Middle frontal gyrus (tissue), 1 donor: ENCODE measurements around the gene TANK.
"Not testable (repeated sequence)": the region's sequence is repeated elsewhere in the genome, so short reads cannot be mapped to it uniquely, and the experiment has no call there.

Experiments
- DNase-seq: peaks from one replicate; pipeline ENCODE4 v3.0.0-alpha.2; 2015; ENCODE audit warnings: low spot score; ENCODE audit errors: extremely low spot score

The TANK gene

DNA sequence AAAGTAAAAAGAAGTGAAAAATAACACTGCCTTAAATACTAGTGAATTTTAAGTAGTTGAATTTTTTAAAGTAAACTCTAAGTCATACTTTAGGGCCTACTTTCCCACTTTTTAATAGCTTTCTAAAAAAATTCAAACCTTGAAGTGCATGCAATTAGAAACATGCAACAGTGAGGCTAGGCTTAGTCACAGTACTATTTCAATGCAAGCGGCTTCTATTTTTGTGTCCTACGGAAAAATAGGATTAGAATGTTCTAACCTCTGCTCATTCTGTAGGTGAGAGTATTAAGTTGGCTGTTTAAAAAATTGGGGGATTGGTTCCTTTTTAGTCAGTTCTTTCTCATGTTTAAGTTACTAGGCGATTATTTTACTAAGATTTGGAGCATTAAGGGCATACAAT is 108.9 kb downstream of the TANK start:
- no peak for DNase-seq

DNA sequence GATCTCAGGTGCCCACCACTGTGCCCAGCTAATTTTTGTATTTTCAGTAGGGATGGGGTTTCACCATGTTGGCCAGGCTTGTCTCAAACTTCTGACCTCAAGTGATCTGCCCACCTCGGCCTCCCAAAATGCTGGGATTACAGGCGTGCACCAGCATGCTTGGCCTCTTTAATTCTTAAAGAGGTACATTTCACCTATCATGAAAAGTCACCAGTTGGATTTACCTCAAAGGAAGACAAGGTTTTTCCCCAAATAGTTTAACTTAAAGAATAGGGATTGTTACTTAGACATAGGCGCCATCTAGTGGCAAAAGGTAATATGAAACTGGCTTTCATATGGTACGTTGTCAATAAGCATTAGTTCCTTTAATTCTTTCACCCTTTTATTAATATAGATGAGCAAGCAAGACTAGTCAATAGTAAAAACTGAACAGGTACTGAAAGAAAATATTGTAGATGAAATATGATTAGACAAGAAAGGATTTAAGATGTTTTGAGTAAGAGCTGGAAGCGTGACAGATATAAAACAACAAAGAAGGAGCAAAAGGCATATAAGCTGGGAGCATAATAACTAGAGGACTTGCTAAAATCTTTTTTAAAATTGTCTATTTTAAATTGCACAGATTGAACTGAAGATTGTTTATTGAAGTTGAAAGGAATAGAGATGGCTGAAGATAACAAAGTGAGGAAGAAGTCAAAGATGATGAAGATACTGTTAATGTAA is 113.0 kb downstream of the TANK start:
- peak; percentile 35 for DNase-seq

DNA sequence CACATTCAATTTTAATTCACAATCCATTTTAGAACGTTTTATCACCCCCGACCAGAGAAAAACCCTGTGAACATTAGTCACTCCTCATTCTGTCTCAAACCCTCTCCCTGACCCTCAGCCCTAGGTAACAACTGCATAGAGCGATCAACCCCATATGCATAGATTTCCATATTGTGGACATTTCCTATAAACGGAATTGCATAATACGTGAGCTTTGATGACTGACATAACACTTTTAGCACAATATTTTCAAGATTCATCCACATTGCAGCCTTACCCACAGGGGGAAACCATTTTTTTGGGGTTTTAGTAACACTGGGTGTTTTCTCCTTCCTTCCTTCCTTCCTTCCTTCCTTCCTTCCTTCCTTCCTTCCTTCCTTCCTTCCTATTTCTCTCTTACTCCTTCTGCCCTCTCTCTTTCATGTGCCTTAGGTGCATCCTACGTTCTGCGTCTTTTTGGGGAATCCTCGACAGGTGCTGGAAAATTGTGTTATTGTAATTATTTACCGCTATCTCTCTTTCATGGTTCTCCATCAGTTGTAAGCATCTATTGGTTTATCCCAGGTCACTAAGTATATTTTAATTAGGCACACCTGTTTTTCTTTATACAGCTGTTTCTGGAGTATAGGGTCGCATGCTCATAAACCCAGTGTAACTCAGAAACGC is 118.5 kb downstream of the TANK start:
- not testable (repeated sequence) for DNase-seq

DNA sequence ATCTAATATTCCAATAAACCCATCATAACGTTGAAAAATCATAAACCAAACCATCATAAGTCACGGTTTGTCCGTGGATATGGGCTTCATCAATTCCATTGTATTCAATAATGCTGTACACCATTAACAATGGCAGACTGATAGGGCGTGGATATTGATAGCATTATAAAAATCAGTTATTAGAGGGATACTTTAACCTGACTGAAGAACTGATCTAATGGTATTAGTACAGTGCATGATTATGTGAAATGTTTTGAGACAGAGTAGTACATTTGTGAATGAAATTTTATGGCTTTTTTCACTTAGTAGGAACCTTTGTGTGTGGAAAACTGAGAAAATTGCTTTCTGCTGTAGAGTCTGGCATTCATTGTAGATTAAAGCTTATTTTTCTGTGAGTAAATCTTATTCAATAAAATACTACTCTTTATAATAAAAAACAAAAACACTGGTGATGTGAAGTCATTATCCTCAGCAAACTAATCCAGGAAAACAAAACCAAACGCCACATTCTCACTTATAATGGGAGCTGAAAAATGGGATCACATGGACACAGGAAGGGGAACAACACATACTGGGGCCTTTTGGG is 119.1 kb downstream of the TANK start:
- DNase-seq: not testable (repeated sequence)

DNA sequence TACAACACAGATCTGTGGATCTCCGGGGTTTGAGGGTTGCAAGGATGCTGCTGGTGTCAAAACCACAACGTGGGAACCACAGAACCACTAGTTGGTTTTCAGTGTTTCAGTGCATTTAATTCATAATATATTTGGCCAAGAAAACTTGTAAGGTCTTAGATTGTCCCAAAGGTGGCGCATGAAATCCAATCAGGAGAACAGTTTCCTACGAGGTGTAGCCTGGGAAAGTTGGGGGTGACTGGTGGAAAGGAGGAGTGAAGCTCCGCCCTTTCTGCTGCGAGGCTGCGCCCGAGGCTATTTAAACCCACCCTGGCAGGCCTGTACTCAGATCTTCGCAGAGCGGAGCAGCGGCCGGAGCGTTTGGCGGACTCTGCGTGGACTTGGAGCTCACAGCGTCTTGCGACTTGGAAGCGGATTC is 120.7 kb downstream of the TANK start:
- DNase-seq: not testable (repeated sequence)

DNA sequence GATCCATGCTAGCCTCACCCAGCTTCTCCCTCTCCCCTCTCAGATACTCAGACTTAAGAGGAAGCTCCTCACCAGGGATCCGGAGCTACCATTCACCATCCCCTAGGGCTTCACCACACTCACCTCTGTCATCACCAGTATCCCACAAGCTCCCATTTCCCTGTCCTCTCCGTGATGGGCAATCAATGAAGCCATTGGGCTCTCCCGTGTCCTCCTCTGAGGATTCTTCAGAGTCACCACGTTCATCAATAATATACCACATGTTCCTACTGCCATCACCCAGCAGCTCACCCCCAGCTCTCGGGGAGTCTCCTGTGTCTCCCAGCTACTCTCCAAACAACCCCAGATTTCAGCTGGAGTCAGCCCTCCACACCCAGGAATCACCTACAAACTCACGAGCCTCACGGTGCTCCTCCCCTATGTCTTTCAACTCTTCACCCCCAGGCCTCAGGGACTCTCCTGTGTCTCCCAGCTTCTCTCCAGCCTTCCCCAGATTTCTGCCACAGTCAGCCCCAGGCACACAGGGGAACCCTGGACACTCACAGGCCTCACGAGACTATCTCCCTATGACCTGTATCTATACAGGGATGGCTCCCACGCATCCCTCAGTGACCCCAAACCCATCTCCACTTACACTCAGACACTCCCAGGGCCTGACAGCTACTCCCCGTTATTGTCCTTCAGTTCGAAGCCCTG is 121.5 kb downstream of the TANK start:
- DNase-seq: not testable (repeated sequence)

DNA sequence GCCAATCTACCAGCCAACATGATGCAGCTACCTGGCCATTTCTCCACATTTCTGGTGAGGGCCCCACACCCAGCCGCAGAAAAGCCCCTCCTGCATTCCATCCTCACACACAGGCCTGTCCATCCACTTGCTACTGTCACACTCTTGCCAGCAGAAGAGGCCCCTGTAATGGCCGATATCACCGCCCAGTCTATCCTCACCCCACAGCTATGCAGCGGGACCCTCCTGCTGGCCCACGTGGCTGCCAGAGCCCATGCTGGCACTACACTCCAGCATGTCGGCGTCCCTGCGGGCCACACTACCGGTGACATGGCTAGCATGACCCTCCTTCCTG is 122.0 kb downstream of the TANK start:
- DNase-seq: not testable (repeated sequence)

DNA sequence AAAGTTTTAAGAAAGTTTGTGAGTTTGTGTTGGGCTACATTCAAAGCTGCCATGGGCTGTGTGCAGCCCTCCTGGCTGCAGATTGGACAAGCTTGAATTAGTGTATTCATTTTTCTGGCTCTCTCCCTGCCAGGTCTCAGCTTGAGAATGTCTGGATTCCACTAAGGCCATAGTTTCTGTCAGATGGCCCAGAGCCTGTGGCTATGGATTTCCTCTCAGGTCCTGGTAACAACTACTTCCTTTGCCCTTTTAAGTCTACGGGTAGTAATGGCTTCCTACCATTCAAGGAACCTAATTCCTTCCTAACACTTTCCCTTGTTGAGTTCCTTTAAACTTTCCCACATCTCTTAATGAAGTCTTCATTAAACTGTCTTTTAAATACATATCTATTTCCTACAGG is 123.7 kb downstream of the TANK start:
- no peak for DNase-seq
